Measurements from ENCODE around the gene CAMSAP3.

CAMSAP3 gene

GRCh38 chr19:7619671-7620441 is 24.2 kb downstream of the CAMSAP3 start:
- H3K4me3 ChIP-seq (ENCODE audit: low read depth, low read length), result no peak overlapping the region
- TF ChIP-seq CTCF (IDR thresholded peaks at IDR 0.05; ENCODE audit: low read depth, low read length), result no peak

GRCh38 chr19:7620442-7621412 is 25.1 kb downstream of the CAMSAP3 start:
- H3K4me3 ChIP-seq (ENCODE audit: low read depth, low read length), result no peak overlapping the region
- no peak for TF ChIP-seq CTCF (IDR thresholded peaks at IDR 0.05; ENCODE audit: low read depth, low read length)

- no peak for TF ChIP-seq CTCF (IDR thresholded peaks at IDR 0.05; ENCODE audit: low read depth, low read length)
- no peak overlapping the region for H3K4me3 ChIP-seq (ENCODE audit: low read depth, low read length)
These were observed 27.4 kb downstream of the CAMSAP3 start for GRCh38 chr19:7622933-7623685.

GRCh38 chr19:7623725-7624603 is 28.3 kb downstream of the CAMSAP3 start:
- TF ChIP-seq CTCF (IDR thresholded peaks at IDR 0.05; ENCODE audit: low read depth, low read length), result no peak
- no peak overlapping the region for H3K4me3 ChIP-seq (ENCODE audit: low read depth, low read length)

GRCh38 chr19:7624810-7625209 is 29.1 kb downstream of the CAMSAP3 start:
- H3K4me3 ChIP-seq (ENCODE audit: low read depth, low read length), result no peak overlapping the region
- no peak for TF ChIP-seq CTCF (IDR thresholded peaks at IDR 0.05; ENCODE audit: low read depth, low read length)

GRCh38 chr19:7625763-7626372 is 30.2 kb downstream of the CAMSAP3 start:
- H3K4me3 ChIP-seq (ENCODE audit: low read depth, low read length), result no peak overlapping the region
- no peak for TF ChIP-seq CTCF (IDR thresholded peaks at IDR 0.05; ENCODE audit: low read depth, low read length)

Measured in WI38 (cell line).